ENCODE results near the gene SIRT7. TPM values are rescaled to one million over a fixed set of nuclear protein-coding genes. Genes with fewer than 3 reads are reported as not detected.

The SIRT7 gene
- total RNA-seq, 6 experiments from 2014 or later = 7.4 to 15.0 (median 12.2) TPM

DNA sequence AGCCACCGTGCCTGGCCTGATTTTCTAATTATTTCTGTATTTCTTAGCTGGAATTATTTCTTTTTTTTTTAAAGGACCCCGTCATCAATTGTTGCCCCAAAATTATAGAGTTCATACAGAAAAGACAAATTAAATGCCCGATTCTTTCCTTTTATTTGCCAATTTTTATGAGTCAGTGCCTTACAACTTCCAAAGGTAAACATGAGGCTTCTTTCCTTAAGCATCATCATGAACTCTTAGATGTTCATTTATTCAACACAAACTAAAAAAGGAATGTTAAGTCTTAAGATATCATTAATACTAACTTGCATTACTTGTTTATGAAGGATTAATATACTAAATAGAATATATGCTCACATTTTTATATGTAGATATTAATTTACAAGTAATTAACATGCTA, 39.7 kb downstream of the SIRT7 start:
- Histone ChIP-seq H3K4me3 (no peak overlapping the region), H3K4me1 (no peaks in the 10 kb centered on the region), H3K27ac (no peak overlapping the region), H3K9me3 (no peaks in the 10 kb centered on the region), H3K27me3 (no peaks in the 10 kb centered on the region), H3K36me3 (peaks cover 0 to 11% (median 0%) of the 10 kb centered on the region in 4 donors)
- intact Hi-C loops (cut with DNase I) = no loop called here
- no peak for ATAC-seq
- TF ChIP-seq, protein P1, sequence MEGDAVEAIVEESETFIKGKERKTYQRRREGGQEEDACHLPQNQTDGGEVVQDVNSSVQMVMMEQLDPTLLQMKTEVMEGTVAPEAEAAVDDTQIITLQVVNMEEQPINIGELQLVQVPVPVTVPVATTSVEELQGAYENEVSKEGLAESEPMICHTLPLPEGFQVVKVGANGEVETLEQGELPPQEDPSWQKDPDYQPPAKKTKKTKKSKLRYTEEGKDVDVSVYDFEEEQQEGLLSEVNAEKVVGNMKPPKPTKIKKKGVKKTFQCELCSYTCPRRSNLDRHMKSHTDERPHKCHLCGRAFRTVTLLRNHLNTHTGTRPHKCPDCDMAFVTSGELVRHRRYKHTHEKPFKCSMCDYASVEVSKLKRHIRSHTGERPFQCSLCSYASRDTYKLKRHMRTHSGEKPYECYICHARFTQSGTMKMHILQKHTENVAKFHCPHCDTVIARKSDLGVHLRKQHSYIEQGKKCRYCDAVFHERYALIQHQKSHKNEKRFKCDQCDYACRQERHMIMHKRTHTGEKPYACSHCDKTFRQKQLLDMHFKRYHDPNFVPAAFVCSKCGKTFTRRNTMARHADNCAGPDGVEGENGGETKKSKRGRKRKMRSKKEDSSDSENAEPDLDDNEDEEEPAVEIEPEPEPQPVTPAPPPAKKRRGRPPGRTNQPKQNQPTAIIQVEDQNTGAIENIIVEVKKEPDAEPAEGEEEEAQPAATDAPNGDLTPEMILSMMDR (IDR thresholded peaks at IDR 0.05) = no peak
- no peak for TF ChIP-seq POLR2A (IDR thresholded peaks at IDR 0.05)
- WGBS (ENCODE audit: insufficient coverage, low coverage, low lambda C conversion rate, missing lambda C conversion rate) = 87% methylated on average over 3 of the region's 3 CpGs
- no peak for DNase-seq

DNA sequence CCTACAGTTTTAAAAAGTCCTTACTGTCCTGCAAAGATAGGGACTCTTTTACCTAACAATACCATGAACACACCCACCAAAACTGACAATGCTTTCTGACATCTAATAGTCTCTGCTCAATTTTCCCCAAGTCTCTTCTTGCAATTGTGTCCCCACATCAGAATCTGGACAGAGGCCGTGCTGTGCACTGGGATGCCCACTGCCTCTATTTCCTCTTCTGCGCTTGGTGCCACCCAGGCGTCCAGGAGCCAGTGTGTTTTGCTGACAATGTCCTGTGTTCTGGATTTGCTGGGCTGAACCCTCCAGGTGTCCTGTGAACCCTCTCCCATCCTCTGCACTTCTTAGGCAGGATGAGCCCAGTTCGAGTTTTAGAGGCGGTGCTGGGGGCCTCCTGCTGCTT, 40.4 kb downstream of the SIRT7 start:
- intact Hi-C loops (cut with DNase I) = no loop called here
- DNase-seq = no peak
- no peak for ATAC-seq
- no peak overlapping the region for H3K27ac ChIP-seq
- no peaks in the 10 kb centered on the region for H3K27me3 ChIP-seq
- no peaks in the 10 kb centered on the region for H3K9me3 ChIP-seq
- TF ChIP-seq, protein P1 (IDR thresholded peaks at IDR 0.05) = no peak
- no peak for TF ChIP-seq POLR2A (IDR thresholded peaks at IDR 0.05)
- H3K4me3 ChIP-seq = no peak overlapping the region
- H3K4me1 ChIP-seq = peaks cover 0 to 4% (median 1%) of the 10 kb centered on the region in 4 donors
- 86% methylated on average over 3 of the region's 5 CpGs for WGBS (ENCODE audit: insufficient coverage, low coverage, low lambda C conversion rate, missing lambda C conversion rate)
- H3K36me3 ChIP-seq = peaks cover 0 to 8% (median 0%) of the 10 kb centered on the region in 4 donors

DNA sequence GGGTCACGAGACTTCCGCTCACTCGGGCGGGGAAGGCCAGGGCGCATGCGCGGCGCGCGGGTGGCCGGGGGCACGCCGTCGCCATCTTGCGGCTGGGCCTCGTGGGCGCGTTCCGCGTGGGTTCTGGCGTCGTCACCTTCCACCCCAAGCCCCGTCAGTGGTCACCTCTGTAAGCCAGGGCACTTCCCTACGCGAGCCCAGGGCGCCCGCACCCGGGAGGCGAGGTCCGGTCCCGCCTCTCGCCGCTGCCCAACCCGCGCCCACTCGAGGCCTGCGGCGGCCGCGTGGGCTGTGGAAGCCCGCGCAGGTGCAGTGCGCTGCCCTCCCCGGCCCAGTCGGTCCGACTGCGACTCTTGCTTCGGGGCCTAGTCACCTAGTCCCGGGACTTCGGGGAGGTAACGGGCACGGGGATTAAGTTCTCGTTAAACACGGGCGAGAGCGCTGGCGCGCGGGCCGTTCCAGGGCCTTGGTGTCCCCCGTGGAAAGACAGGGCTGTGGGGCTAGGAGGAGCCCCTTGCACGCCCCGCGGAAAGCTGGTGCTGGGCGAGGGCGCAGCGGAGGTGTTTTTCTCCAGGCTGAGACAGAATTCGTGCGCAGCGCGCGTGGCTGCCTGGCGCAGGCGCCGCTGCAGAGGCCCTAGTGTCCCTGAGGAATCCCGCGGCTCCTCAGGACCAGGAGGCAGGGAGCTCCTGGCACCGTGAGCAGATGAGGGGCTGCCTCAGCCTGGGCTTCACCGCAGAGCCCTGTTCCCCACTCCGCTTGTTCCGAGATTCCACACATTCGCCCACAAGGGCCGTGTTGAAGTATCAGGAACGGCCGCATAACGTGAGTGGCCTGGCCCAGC, 46.4 kb downstream of the SIRT7 start:
- H3K4me1 ChIP-seq = peaks cover 0 to 42% (median 21%) of the 10 kb centered on the region in 4 donors
- no peaks in the 10 kb centered on the region for H3K27me3 ChIP-seq
- DNase-seq (peak; percentile 96 to 97 (median 97)), ATAC-seq (peak; percentile 6 to 32 (median 16))
- WGBS (ENCODE audit: insufficient coverage, low coverage, low lambda C conversion rate, missing lambda C conversion rate) = 0% methylated on average over 4 of the region's 86 CpGs
- intact Hi-C loops (cut with DNase I) = no loop called here
- H3K27ac ChIP-seq = peak overlapping the region; percentile 96 to 99 (median 99)
- no peaks in the 10 kb centered on the region for H3K9me3 ChIP-seq
- peak; percentile 92 for TF ChIP-seq POLR2A (IDR thresholded peaks at IDR 0.05)
- TF ChIP-seq, protein P1 (IDR thresholded peaks at IDR 0.05) = peak in 3 of 4 donors; percentile 30 to 56 (median 38)
- peak overlapping the region; percentile 87 to 99 (median 93) for H3K4me3 ChIP-seq
- H3K36me3 ChIP-seq = peaks cover 0 to 16% (median 8%) of the 10 kb centered on the region in 4 donors

DNA sequence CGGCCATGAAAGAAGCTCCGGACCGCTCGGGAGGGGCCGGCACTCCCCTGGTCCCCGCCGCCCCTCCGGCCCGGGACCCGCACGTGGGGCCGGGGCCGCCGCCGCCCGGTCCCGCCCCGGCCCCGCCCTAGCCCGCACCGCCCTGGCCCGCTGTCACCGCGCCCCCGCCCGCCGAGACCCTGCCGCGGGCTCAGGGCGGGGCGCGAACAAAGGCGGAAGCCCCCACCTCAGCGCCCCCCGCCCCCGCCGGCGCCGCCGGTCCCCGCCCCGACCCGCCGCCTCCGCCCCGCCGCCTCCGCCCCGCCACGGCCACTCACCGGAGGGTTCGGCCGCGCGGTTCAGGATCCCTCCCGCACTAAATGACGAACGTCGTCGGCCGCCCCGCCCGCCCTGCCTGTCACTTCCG, 47.0 kb downstream of the SIRT7 start, which contains the start of gene ARHGDIA:
Gene ARHGDIA, minus strand, starts transcription at position 357 of the 406 bp plus-strand sequence. CDS start 1,407 bp downstream, outside the sequence.
- TF ChIP-seq, protein P1 (IDR thresholded peaks at IDR 0.05) = no peak
- no peak for TF ChIP-seq POLR2A (IDR thresholded peaks at IDR 0.05)
- H3K27me3 ChIP-seq = no peaks in the 10 kb centered on the region
- intact Hi-C loops (cut with DNase I) = no loop called here
- H3K4me1 ChIP-seq = peaks cover 0 to 48% (median 24%) of the 10 kb centered on the region in 4 donors
- DNase-seq (peak in 1 of 3 donors; percentile 56), ATAC-seq (peak; percentile 16 to 63 (median 40))
- H3K9me3 ChIP-seq = no peaks in the 10 kb centered on the region
- H3K36me3 ChIP-seq = peaks cover 0 to 16% (median 8%) of the 10 kb centered on the region in 4 donors
- peak within 1 kb of the TSS; percentile 96 to 99 (median 99) for H3K27ac ChIP-seq
- H3K4me3 ChIP-seq = peak within 1 kb of the TSS; percentile 87 to 99 (median 93)
- WGBS (ENCODE audit: insufficient coverage, low coverage, low lambda C conversion rate, missing lambda C conversion rate) = 0% methylated on average over 8 of the region's 64 CpGs
